Osteoblast (primary cell): ENCODE measurements around the gene TRAPPC1. TPM values are rescaled to one million over a fixed set of nuclear protein-coding genes. Genes with fewer than 3 reads are reported as not detected.

ENCODE experiments used
- DNase-seq: peaks from one replicate; pipeline ENCODE4 v3.0.0; 2011; ENCODE audit warnings: low spot score, mixed read lengths; ENCODE audit not compliant: insufficient read length; ENCODE audit errors: missing footprints
- H2AFZ ChIP-seq: 2 replicates; pipeline ENCODE4 v1.6.0; 2011; ENCODE audit warnings: mild to moderate bottlenecking, low read length
- H3K27ac ChIP-seq: 2 replicates; pipeline ENCODE4 v1.5.1; 2011; ENCODE audit warnings: mild to moderate bottlenecking, low read depth, low read length, moderate library complexity
- H3K27me3 ChIP-seq: 2 replicates; pipeline ENCODE4 v1.6.0; 2012; ENCODE audit warnings: mild to moderate bottlenecking, control low read depth, inconsistent platforms, low read length, moderate library complexity; ENCODE audit not compliant: insufficient read depth
- H3K36me3 ChIP-seq: 2 replicates; pipeline ENCODE4 v1.5.1; 2011; ENCODE audit warnings: mild to moderate bottlenecking, low read length, control low read depth, moderate library complexity; ENCODE audit not compliant: insufficient read depth
- H3K4me1 ChIP-seq: 2 replicates; pipeline ENCODE4 v1.5.1; 2011; ENCODE audit warnings: mild to moderate bottlenecking, low read length, control low read depth, moderate library complexity; ENCODE audit not compliant: insufficient read depth
- H3K4me2 ChIP-seq: 2 replicates; pipeline ENCODE4 v1.6.0; 2011; ENCODE audit warnings: mild to moderate bottlenecking, low read length; ENCODE audit not compliant: insufficient read depth
- H3K4me3 ChIP-seq: fragments of 200-600 bp; sonication (generic); 3 replicates; pipeline ENCODE4 v1.5.1; 2012; ENCODE audit warnings: mild to moderate bottlenecking, low read length, inconsistent platforms; ENCODE audit not compliant: insufficient read depth
- H3K79me2 ChIP-seq: 2 replicates; pipeline ENCODE4 v1.6.0; 2012; ENCODE audit warnings: mild to moderate bottlenecking, low read length, control low read depth, inconsistent platforms; ENCODE audit not compliant: insufficient read depth
- H3K9me3 ChIP-seq: 2 replicates; pipeline ENCODE4 v1.5.1; 2011; ENCODE audit warnings: low read depth, low read length, control low read depth
- H4K20me1 ChIP-seq: 2 replicates; pipeline ENCODE4 v1.6.0; 2012; ENCODE audit warnings: mild to moderate bottlenecking, low read length, control low read depth; ENCODE audit not compliant: insufficient read depth
- CTCF ChIP-seq: IDR thresholded peaks from 2 replicates; pipeline ENCODE4 v1.5.1; 2011; ENCODE audit warnings: mild to moderate bottlenecking, low read depth, low read length, moderate library complexity; ENCODE audit errors: extremely low read depth
- total RNA-seq: library from RNA; depleted of rRNA; stranded (reverse); fragments of >200 nt; gene quantifications from 2 replicates; pipeline ENCODE4 v1.2.3, GENCODE V29; 2012

Gene TRAPPC1
- total RNA-seq, 1 donor, result 26.1 TPM

DNA sequence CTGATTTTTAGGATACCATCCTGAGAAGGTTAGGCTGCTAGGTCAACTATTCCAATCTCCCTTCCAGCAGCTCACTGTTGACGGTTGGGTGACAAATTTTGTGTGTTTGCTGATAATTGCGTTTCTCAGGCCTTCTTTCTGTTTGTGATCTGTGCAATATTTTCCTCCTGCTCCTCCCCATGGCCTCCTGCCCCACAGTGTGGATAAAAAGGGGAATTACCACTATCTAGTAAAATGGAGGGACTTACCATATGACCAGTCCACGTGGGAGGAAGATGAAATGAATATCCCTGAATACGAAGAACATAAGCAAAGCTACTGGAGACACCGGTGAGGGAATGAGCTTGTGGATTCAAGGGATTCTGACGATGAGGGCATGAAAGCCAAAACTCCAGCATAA is 34.0 kb downstream of the TRAPPC1 start:
- Histone ChIP-seq H4K20me1 (no peaks in the 10 kb centered on the region), H2AFZ (peak overlapping the region; percentile 39), H3K36me3 (peaks cover 84% of the 10 kb centered on the region)

GRCh38 chr17:7897090-7897489 is 34.7 kb downstream of the TRAPPC1 start:
- Histone ChIP-seq H3K27ac (peak overlapping the region; percentile 37), H2AFZ (no peak overlapping the region), H3K4me2 (no peak overlapping the region), H3K4me3 (no peak overlapping the region), H4K20me1 (no peaks in the 10 kb centered on the region), H3K4me1 (peaks cover 3% of the 10 kb centered on the region), H3K27me3 (no peaks in the 10 kb centered on the region), H3K79me2 (no peaks in the 10 kb centered on the region), H3K9me3 (no peaks in the 10 kb centered on the region), H3K36me3 (peaks cover 83% of the 10 kb centered on the region)
- TF ChIP-seq CTCF, result no peak
- DNase-seq, result no peak

More for the DNA sequence above, 34.0 kb downstream of the TRAPPC1 start:
- Histone ChIP-seq H3K4me1 (peaks cover 3% of the 10 kb centered on the region), H3K4me3 (no peak overlapping the region), H3K27ac (no peak overlapping the region), H3K27me3 (no peaks in the 10 kb centered on the region), H3K4me2 (no peak overlapping the region), H3K79me2 (no peaks in the 10 kb centered on the region), H3K9me3 (no peaks in the 10 kb centered on the region)
- peak; percentile 94 for DNase-seq
- TF ChIP-seq CTCF, result peak; percentile 77

- peaks cover 4% of the 10 kb centered on the region for H3K4me1 ChIP-seq
- DNase-seq, result no peak
- H2AFZ ChIP-seq, result no peak overlapping the region
- no peaks in the 10 kb centered on the region for H3K27me3 ChIP-seq
- no peak for TF ChIP-seq CTCF
- no peaks in the 10 kb centered on the region for H3K9me3 ChIP-seq
- H3K4me2 ChIP-seq, result no peak overlapping the region
- no peak overlapping the region for H3K27ac ChIP-seq
- peaks cover 88% of the 10 kb centered on the region for H3K36me3 ChIP-seq
- peaks cover 10% of the 10 kb centered on the region for H3K79me2 ChIP-seq
- peaks cover 1% of the 10 kb centered on the region for H4K20me1 ChIP-seq
- no peak overlapping the region for H3K4me3 ChIP-seq
Observed at GRCh38 chr17:7894866-7895265, 36.9 kb downstream of the TRAPPC1 start.

GRCh38 chr17:7894226-7894625 is 37.5 kb downstream of the TRAPPC1 start:
- H3K79me2 ChIP-seq, result peaks cover 16% of the 10 kb centered on the region
- peaks cover 11% of the 10 kb centered on the region for H3K4me1 ChIP-seq
- no peak overlapping the region for H2AFZ ChIP-seq
- no peak overlapping the region for H3K27ac ChIP-seq
- H3K36me3 ChIP-seq, result peaks cover 86% of the 10 kb centered on the region
- no peak overlapping the region for H3K4me3 ChIP-seq
- peaks cover 8% of the 10 kb centered on the region for H4K20me1 ChIP-seq
- H3K4me2 ChIP-seq, result no peak overlapping the region
- H3K9me3 ChIP-seq, result no peaks in the 10 kb centered on the region
- no peaks in the 10 kb centered on the region for H3K27me3 ChIP-seq
- no peak for DNase-seq
- no peak for TF ChIP-seq CTCF
